ELR (cell line): ENCODE measurements around the gene STK32B.
"Not testable (repeated sequence)": the region's sequence is repeated elsewhere in the genome, so short reads cannot be mapped to it uniquely, and the experiment has no call there.

ENCODE experiments used
- DNase-seq: peaks from one replicate; pipeline ENCODE4 v3.0.0-alpha.2; 2015; ENCODE audit warnings: low read depth

STK32B gene

GRCh38 chr4:5209862-5210261, 158.6 kb downstream of the STK32B start:
- no peak for DNase-seq

GRCh38 chr4:5211282-5211839, 160.1 kb downstream of the STK32B start:
- no peak for DNase-seq

- peak; percentile 3 for DNase-seq
Measured at GRCh38 chr4:5212255-5213013, 161.2 kb downstream of the STK32B start.

- no peak for DNase-seq
Measured at GRCh38 chr4:5213087-5213595, 161.9 kb downstream of the STK32B start.

GRCh38 chr4:5215321-5215720, 164.0 kb downstream of the STK32B start:
- DNase-seq, result no peak

GRCh38 chr4:5217421-5217820, 166.1 kb downstream of the STK32B start:
- no peak for DNase-seq

GRCh38 chr4:5218376-5219069, 167.2 kb downstream of the STK32B start:
- no peak for DNase-seq

GRCh38 chr4:5220028-5220427, 168.7 kb downstream of the STK32B start:
- DNase-seq, result peak; percentile 40

- DNase-seq, result no peak
Measured at GRCh38 chr4:5222047-5222446, 170.8 kb downstream of the STK32B start.

- no peak for DNase-seq
Measured at GRCh38 chr4:5222951-5223350, 171.7 kb downstream of the STK32B start.

GRCh38 chr4:5224340-5224739, 173.1 kb downstream of the STK32B start:
- DNase-seq, result no peak

GRCh38 chr4:5232549-5232948, 181.3 kb downstream of the STK32B start:
- no peak for DNase-seq

GRCh38 chr4:5237086-5237660, 185.9 kb downstream of the STK32B start:
- no peak for DNase-seq

GRCh38 chr4:5238173-5238572, 186.9 kb downstream of the STK32B start:
- DNase-seq, result no peak

GRCh38 chr4:5247061-5247460, 195.8 kb downstream of the STK32B start:
- DNase-seq, result not testable (repeated sequence)

GRCh38 chr4:5247735-5248134, 196.5 kb downstream of the STK32B start:
- no peak for DNase-seq

- no peak for DNase-seq
Measured at GRCh38 chr4:5249727-5250126, 198.4 kb downstream of the STK32B start.

GRCh38 chr4:5250536-5250935, 199.3 kb downstream of the STK32B start:
- DNase-seq, result not testable (repeated sequence)

- no peak for DNase-seq
Measured at GRCh38 chr4:5256421-5256820, 205.1 kb downstream of the STK32B start.

GRCh38 chr4:5257086-5257485, 205.8 kb downstream of the STK32B start:
- no peak for DNase-seq

- DNase-seq, result no peak
Measured at GRCh38 chr4:5259471-5259870, 208.2 kb downstream of the STK32B start.

GRCh38 chr4:5260121-5260520, 208.8 kb downstream of the STK32B start:
- no peak for DNase-seq

GRCh38 chr4:5261866-5262265, 210.6 kb downstream of the STK32B start:
- no peak for DNase-seq
